Raji (cell line): ENCODE results near the gene IPO11.

Experiments used
- POLR2A ChIP-seq: IDR thresholded peaks from 2 replicates; pipeline ENCODE4 v1.6.1; 2011; ENCODE audit warnings: low read depth, low read length, control low read depth; ENCODE audit not compliant: insufficient read depth

The IPO11 gene

DNA sequence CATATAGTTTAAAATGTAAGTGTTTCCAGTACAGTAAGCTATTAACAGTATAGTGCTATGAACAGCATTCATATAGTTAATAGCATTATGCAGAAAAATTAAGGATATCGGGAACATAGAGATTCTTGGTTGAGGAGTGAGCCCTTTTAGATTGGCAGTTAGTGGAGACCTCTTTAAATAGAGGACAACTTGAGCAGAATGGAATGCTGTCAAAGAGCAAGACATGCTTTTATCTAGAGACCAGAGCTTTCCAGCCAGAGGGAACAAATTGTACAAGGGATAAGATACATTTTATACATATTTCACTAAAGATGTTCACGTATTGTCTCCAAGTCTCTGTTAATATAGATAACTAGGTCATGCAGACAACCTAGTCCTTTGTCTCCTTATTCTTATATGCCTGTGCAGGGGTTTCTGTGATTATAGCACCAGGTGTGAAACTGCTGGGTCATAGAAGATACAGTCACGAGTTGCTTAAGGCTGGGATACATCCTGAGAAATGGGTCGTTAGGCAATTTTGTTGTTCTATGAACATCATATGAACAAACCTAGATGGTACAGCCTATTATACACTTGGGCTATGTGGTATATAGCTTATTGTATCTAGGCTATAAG, 6.0 kb downstream of the IPO11 start:
- TF ChIP-seq POLR2A, result no peak

DNA sequence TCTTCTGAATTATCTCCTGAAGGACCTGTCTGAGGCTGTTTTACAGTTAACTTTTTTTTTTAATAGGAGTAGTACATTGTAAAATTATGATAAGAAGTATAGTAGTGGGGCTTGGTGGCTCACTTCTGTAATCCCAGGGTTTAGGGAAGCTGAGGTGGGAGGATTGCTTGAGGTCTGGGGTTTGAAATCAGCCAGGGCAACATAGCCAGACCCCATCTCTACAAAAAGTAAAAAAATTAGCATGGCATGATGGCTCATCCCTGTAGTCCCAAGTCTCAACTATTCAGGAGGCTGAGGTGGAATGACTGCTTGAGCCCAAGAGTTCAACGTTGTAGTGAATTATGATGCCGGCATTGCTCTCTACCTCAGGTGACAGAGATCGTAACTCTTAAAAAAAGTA, 7.0 kb downstream of the IPO11 start:
- TF ChIP-seq POLR2A, result no peak

DNA sequence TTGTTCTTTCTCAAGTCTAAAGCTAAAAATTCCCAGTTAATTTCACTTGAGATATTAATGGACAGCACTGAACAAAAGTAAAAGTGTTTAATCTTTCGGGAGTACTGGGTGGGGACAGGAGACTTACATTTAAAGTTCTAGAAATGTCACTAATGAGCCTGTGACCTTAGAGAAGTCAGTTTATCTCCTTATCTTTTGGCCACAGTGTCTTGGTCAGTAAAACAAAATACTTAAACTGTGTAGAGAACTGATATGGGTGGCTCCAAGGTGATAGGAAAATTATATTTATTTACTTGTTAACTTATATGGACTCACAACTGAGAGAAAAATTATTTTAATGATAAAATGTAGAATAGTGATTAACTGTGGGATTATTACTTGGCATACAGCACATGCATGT, 8.9 kb downstream of the IPO11 start:
- TF ChIP-seq POLR2A, result no peak

DNA sequence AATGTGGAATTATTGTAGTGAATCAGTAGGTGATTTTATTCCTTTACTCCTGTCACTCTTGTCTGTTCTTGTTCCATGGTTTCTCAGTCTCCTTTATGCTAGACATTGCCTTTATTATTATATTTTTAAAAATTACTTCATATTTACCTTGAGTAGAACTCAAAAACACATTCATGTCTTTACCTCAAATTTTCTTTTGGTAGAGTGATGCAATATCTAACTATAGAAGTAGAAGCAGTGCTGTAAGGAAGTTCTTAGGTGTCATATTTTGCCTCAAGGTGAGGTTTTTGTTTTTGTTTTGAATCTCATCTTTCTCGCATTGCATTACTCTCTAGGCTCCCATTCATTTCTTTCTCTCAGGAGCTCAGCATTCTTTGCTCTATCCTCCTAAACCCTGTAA, 12.2 kb downstream of the IPO11 start:
- no peak for TF ChIP-seq POLR2A

DNA sequence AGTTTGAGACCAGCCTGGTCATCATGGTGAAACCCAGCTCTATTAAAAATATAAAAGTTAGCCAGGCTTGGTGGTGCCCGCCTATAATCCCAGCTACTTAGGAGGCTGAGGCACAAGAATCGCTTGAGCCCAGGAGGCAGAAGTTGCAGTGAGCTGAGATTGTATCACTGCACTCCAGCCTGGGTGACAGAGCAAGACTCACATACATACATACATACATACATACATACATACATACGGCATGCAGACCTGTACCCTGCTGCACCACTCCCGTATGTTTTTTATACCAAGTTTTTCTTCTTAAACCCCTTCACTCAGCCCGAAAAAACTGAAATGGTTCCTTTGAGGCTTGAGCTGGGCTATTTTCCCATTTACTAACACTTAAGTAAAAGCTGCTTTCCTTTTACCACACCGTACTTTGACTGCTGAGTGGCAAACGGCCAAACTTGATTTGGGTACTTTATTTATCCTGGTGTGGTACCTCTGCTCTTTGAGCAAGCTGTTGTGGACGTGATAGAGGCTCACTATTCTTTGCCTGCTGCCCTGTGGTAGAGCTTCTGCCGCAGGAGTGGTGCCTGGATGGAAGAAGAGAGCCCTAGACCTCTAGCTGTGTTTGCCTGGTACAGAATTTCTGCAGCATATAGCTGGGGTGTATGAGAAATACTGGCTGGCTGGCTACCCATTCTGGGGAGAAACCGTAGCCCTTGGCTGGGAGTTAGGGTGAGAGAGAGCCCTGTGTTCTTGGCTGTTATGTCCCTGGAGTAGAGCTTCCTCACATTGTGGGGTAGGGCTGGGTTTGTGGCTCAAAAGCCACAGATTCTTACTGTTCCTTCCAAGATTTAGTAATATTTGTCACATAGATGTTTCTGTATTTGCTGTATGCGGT, 19.4 kb downstream of the IPO11 start:
- TF ChIP-seq POLR2A, result no peak

DNA sequence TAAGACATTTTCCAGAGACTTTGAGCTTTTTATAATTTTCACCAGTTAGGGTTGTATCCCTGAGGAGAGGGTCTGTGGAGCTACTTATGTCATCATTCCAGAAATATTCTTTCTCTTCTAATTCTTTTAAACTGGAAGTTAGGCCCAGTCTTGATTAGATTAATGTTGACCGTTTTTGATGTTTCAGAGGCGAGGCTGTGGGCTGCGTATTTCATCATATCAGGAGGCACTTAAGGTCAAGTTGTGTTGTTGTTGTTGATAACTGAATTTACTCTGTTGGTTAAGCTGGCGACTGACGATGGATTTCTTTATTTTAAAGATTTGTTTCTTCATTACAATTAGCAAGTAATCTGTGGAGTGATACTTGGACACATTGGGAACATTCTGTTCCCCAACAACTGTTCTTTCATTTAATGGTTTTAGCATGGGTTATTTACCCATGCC, 20.1 kb downstream of the IPO11 start:
- TF ChIP-seq POLR2A, result no peak

DNA sequence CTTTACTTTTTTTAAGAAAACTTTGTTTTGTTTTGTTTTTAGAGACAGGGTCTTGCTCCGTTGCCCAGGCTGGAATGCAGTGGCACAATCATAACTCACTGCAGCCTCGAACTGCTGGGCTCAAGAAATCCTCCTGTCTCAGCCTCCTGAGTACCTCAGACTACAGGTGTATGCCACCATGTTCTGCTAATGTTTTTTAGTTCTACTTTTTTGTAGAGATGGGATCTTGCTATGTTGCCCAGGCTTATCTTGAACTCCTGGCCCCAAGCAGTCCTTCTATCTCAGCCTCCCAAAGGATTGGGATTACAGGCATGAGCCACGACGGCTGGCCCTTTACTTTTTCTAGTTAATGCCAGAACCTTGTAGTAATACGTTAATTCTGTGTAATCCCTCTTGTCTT, 36.0 kb downstream of the IPO11 start:
- no peak for TF ChIP-seq POLR2A

DNA sequence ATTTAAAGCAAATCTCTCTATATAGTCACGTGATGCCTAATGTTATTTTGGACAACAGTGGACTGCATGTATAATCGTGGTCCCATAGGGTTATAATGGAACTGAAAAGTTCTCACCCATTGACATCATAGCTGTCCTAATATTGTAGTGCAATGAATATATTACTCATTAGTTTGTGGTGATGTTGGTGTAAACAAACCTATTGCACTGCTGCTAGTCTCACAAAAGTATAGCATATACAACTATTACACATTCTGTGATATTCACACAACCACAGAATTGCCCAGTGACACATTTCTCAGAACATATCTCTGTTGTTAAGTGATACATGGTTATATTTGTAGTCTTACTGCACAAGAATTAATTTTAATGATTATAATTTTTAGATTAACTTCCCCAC, 37.7 kb downstream of the IPO11 start:
- TF ChIP-seq POLR2A, result no peak

DNA sequence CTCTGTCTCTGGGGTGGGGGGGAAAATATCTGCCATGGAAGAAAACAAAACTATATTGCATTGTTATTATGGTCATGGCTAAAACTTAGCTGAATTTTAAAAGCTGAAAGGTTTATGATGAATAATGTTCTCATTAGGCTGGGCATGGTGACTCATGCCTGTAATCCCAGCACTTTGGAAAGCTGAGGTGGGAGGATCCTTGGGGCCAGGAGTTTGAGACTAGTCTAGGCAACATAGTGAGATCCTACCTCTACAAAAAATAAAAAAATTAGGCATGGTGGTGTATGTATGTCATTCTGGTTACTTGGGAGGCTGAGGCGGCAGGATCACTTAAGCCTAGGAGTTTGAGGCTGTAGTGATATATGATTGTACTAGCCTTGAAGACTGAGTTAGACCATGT, 44.5 kb downstream of the IPO11 start:
- no peak for TF ChIP-seq POLR2A

DNA sequence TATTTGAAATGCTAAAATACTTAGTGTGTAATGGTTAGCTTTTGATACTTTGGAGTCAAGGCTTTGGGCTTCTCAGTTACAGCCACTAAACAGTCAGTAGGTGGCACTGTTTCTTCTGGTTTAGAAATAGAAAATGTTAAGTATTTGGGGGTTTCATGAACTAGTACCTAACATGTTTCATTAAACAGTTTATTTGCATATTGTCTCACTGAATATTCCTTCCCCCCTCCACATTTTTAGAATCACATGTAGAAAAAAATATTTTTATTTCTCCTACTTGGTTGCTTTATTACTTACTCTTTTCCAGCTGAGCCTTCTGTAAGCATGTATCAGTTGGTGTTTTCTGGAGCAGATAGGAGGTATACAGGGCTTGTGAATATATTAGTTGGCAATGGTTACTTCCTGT, 48.0 kb downstream of the IPO11 start:
- no peak for TF ChIP-seq POLR2A

DNA sequence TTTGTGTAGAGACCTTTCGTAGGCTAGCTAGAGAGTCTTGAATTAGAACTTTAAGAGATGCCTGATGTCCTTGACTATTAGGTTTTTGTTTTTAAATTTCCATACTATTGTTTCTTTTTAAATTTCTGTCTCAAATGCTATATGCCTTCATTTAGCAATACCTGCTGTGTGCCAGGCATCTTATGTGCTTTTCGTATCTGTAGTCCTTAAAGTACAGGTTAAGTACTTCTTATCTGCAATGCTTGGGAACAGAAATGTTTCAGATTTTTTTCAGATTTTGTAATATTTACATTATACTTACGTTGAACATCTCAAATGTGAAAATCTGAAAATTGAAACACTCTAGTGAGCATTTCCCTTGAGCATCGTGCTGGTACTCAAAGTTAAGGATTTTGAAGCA, 49.0 kb downstream of the IPO11 start:
- TF ChIP-seq POLR2A, result no peak

DNA sequence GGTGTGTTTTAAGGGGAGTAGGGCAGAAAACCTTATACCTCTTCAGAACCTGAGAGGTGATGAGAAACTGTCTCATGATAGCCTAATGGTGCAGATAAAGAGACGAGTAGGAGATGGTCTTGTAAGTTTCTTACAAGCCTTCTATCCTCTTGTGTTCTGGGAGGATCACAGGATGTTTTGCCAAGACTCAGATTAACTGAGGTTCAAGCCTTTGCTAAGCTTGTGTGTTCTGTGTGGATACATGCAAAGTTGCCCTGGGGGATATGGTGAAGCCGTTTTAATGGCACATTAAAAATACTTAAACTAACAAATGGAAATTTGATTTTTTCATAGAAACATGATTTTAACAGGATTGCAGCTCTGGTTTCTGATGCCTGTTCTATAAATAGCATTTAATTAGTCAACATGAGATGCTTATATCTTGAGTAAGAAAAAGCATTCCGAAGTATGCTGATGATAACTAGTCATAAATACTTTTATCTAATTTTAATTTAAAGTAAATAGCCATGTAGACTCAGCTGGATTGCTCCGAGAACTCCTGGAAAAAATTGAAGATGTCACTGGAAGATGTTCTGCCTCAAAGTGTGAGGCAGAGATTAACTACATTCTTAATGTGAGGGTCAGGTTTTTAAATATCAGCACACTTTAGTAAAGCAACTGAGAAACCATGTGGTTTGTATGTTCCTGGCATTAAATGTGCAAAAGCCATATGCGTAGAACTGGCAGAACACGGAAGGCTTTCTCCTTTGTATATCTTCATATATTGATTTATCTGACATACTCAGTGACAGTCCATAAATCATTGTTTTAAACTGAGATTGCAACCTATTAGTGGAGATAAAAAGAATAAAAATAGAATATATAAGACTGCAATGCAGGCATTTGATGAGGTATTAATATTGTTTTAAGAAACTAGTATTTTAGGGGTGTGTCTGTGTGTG, 53.7 kb downstream of the IPO11 start:
- no peak for TF ChIP-seq POLR2A

DNA sequence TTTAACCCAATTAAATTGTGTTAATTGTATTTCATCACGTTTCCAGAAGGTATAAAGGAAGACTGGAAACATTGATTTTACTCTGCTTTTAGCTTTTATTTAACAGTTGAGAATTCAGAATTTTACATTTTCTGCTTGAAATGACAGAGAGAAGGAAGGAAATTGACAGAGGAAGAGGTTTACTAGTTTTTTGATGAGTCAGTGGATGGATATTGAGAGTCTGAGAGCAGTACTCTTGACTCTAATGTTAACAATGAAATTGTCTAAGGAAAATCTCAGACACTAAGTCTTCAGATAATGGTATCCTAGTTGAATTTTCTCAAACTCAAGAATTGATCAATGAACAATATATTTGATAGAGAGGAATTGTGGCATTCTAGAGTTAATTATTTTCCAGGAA, 60.6 kb downstream of the IPO11 start:
- no peak for TF ChIP-seq POLR2A

DNA sequence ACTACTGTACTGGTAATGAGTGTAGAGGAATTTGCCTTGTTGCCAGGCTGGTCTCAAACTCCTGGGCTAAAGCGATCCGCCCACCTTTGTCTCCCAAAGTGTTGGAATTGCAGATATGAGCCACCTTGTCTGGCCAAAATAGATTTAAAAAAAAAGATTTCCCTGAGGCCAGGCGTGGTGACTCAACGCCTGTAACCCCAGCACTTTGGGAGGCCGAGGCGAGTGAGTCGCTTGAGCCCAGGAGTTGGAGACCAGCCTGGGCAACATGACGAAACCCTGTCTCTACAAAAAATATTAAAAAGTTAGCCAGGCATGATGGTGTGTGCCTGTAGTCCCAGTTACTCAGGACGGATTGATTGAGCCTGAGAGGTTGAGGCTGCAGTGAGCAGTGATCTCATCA, 62.5 kb downstream of the IPO11 start:
- no peak for TF ChIP-seq POLR2A

DNA sequence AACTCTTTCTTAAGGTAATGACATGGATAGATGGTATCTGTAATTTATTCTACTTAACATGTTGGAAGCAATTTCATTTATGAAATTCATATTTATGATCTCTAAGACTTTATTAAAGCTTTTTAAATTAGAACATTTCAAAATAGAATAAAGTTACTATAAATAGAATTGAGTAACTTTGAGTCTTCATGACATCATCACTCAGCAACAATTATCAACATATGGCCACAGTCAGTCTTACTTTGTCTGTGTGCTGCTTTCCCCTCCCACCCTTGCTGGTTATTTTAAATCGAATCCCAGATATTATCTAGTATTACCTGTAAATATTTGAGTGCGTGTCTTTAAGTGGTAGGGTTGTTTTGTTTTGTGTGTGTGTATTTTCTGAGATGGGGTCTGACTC, 65.2 kb downstream of the IPO11 start:
- TF ChIP-seq POLR2A, result no peak
